Gastroesophageal sphincter (tissue), 4 donors: Measurements from ENCODE around the gene PARPBP. TPM values are rescaled to one million over a fixed set of nuclear protein-coding genes. Genes with fewer than 3 reads are reported as not detected.

Experiments
- ATAC-seq: fragments of 150-250 bp; one replicate; pipeline ENCODE4 v1.9.1; 2016; ENCODE audit warnings: mild to moderate bottlenecking, moderate library complexity
- H3K27ac ChIP-seq, 4 donors: fragments of 200-600 bp; sonication (generic) in 3 of 4; 1 replicate in 3 of 4; 2 replicates in 1 of 4; pipeline ENCODE4 v1.5.1; 2016 to 2019
- H3K27me3 ChIP-seq: fragments of 200-600 bp; sonication (generic); one replicate; pipeline ENCODE4 v1.5.1; 2019
- H3K36me3 ChIP-seq, 2 donors: fragments of 200-600 bp; sonication (generic); one replicate each; pipeline ENCODE4 v1.5.1; 2019; ENCODE audit warnings: control low read depth in 1 of 2
- H3K4me1 ChIP-seq, 3 donors: fragments of 200-600 bp; sonication (generic); 1 replicate in 2 of 3; 2 replicates in 1 of 3; pipeline ENCODE4 v1.5.1; 2016 to 2019; ENCODE audit warnings: control low read depth in 2 of 3
- H3K4me3 ChIP-seq, 2 donors: fragments of 200-600 bp; sonication (generic); one replicate each; pipeline ENCODE4 v1.5.1; 2019; ENCODE audit warnings: mild to moderate bottlenecking in 1 of 2, moderate library complexity in 1 of 2
- H3K9me3 ChIP-seq, 3 donors: fragments of 200-600 bp; sonication (generic); one replicate each; pipeline ENCODE4 v1.5.1; 2017 to 2019; ENCODE audit warnings: control low read depth in 2 of 3
- EP300 ChIP-seq: sonication (generic); formaldehyde crosslinking; IDR thresholded peaks from one replicate; pipeline ENCODE4 v1.6.1; 2017; ENCODE audit warnings: antibody characterized with exemption, mild to moderate bottlenecking
- POLR2A ChIP-seq, 2 donors: fragments of 450-650 bp; IDR thresholded peaks; one replicate each; pipeline ENCODE4 v1.6.1; 2017; ENCODE audit warnings: antibody characterized with exemption in 2 of 2, mild to moderate bottlenecking in 2 of 2, moderate library complexity in 1 of 2
- POLR2AphosphoS5 ChIP-seq: sonication (generic); formaldehyde crosslinking; IDR thresholded peaks from one replicate; pipeline ENCODE4 v1.6.1; 2017; ENCODE audit warnings: antibody characterized with exemption
- WGBS, 2 donors: methylation state at CpG; one replicate each; pipeline ENCODE4 v1.1.5; 2018; ENCODE audit warnings: low coverage in 1 of 2; 5-methylcytosine and 5-hydroxymethylcytosine counted together
- total RNA-seq, 4 donors: library from RNA; depleted of rRNA; stranded (reverse); fragments of >200 nt; gene quantifications; one replicate each; pipeline ENCODE4 v1.1.0, GENCODE V29; 2016
- TF ChIP-seq, protein P1 (sequence below), 4 experiments: fragments of 200-600 bp in 2 of 4; fragments of 450-650 bp in 2 of 4; sonication (generic) in 1 of 4; IDR thresholded peaks; one replicate each; pipeline ENCODE4 v1.5.1; 2017 to 2019; ENCODE audit warnings: antibody characterized with exemption in 4 of 4, mild to moderate bottlenecking in 2 of 4, moderate library complexity in 2 of 4

Gene PARPBP
- total RNA-seq, 4 donors from 2014 or later, result 0.93 to 1.4 (median 1.2) TPM

DNA sequence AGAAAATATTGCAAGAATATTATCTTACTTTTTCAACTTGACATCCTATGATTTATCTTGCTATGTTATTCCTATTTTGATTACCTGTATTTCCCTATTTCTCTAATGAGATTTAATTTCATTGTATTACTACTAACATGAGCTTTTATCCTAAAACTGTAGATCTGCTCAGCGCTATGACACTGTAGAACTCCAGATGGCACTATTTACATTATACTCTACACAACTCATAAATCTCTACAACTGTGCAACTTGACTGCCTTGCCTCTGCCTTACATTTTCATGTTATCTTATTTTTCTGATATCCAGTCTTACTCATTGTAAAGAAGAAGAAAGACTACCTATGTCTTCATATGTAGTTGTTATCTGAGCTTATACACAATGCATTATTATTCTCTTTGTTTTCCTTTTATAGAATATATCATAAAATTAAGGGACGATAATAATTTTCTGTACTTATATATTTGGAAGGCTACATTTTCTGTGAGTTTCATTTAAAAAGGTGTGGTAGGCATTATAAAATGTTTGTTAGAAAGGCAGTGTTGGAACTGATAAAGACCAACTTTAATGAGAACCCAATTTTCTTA is 24.2 kb upstream of the PARPBP start:
- H3K27ac ChIP-seq, result no peak overlapping the region
- H3K9me3 ChIP-seq, result no peaks in the 10 kb centered on the region
- no peaks in the 10 kb centered on the region for H3K4me1 ChIP-seq
- 57 to 61% methylated on average over 2 of the region's 2 CpGs for WGBS, 2 donors
- H3K36me3 ChIP-seq, result peaks cover 0 to 40% of the 10 kb centered on the region in 2 donors
- H3K27me3 ChIP-seq, result no peaks in the 10 kb centered on the region
- TF ChIP-seq, protein P1, sequence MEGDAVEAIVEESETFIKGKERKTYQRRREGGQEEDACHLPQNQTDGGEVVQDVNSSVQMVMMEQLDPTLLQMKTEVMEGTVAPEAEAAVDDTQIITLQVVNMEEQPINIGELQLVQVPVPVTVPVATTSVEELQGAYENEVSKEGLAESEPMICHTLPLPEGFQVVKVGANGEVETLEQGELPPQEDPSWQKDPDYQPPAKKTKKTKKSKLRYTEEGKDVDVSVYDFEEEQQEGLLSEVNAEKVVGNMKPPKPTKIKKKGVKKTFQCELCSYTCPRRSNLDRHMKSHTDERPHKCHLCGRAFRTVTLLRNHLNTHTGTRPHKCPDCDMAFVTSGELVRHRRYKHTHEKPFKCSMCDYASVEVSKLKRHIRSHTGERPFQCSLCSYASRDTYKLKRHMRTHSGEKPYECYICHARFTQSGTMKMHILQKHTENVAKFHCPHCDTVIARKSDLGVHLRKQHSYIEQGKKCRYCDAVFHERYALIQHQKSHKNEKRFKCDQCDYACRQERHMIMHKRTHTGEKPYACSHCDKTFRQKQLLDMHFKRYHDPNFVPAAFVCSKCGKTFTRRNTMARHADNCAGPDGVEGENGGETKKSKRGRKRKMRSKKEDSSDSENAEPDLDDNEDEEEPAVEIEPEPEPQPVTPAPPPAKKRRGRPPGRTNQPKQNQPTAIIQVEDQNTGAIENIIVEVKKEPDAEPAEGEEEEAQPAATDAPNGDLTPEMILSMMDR (IDR thresholded peaks at IDR 0.05), result peak in 1 of 4 experiments; percentile 30
- no peak for TF ChIP-seq POLR2A (IDR thresholded peaks at IDR 0.05)
- no peak overlapping the region for H3K4me3 ChIP-seq
- ATAC-seq, result no peak

DNA sequence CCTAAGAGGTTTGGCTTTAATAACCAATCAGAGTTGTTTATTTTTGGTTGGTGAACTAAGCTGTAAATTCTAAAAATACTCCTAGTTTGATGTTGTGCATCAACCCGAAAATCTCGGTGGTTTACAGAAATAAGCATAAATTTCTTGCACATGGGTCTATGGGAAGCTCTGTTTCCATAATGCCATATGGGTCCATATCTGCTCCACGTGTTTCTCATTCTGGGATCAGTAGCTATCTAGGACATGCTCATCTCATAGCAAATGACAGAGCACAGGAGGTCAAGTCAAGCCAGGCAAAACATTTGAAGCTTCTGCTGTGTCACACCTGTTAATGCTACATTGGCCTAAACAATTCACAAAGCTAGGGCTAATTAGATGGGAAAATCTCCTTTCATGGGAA is 23.1 kb upstream of the PARPBP start:
- peaks cover 0 to 40% of the 10 kb centered on the region in 2 donors for H3K36me3 ChIP-seq
- 82 to 91% methylated on average over 3 of the region's 3 CpGs for WGBS, 2 donors
- no peaks in the 10 kb centered on the region for H3K9me3 ChIP-seq
- ATAC-seq, result no peak
- H3K27me3 ChIP-seq, result no peaks in the 10 kb centered on the region
- no peak overlapping the region for H3K4me3 ChIP-seq
- TF ChIP-seq, protein P1 (IDR thresholded peaks at IDR 0.05), result no peak
- H3K27ac ChIP-seq, result no peak overlapping the region
- no peaks in the 10 kb centered on the region for H3K4me1 ChIP-seq

- H3K27me3 ChIP-seq, result no peaks in the 10 kb centered on the region
- H3K4me3 ChIP-seq, result no peak overlapping the region
- no peak for ATAC-seq
- H3K36me3 ChIP-seq, result peaks cover 0 to 81% of the 10 kb centered on the region in 2 donors
- no peaks in the 10 kb centered on the region for H3K4me1 ChIP-seq
- no peak overlapping the region for H3K27ac ChIP-seq
- no peaks in the 10 kb centered on the region for H3K9me3 ChIP-seq
- WGBS, 2 donors, result 96 to 100% methylated on average over 1 to 2 of the region's 3 CpGs
- TF ChIP-seq EP300 (no peak), POLR2A (IDR thresholded peaks at IDR 0.05) (no peak), POLR2AphosphoS5 (no peak)
Measured at GRCh38 chr12:102106905-102107304, 13.1 kb upstream of the PARPBP start.

GRCh38 chr12:102107970-102108369 is 12.0 kb upstream of the PARPBP start:
- H3K36me3 ChIP-seq, result peaks cover 0 to 83% of the 10 kb centered on the region in 2 donors
- no peaks in the 10 kb centered on the region for H3K4me1 ChIP-seq
- H3K9me3 ChIP-seq, result no peaks in the 10 kb centered on the region
- TF ChIP-seq, protein P1 (IDR thresholded peaks at IDR 0.05), result no peak
- no peak for TF ChIP-seq EP300
- no peak for TF ChIP-seq POLR2A (IDR thresholded peaks at IDR 0.05)
- no peak for TF ChIP-seq POLR2AphosphoS5
- no peak overlapping the region for H3K4me3 ChIP-seq
- no peak for ATAC-seq
- H3K27me3 ChIP-seq, result no peaks in the 10 kb centered on the region
- H3K27ac ChIP-seq, result no peak overlapping the region
- WGBS, 2 donors, result 83% methylated on average over 1 of the region's 1 CpG

DNA sequence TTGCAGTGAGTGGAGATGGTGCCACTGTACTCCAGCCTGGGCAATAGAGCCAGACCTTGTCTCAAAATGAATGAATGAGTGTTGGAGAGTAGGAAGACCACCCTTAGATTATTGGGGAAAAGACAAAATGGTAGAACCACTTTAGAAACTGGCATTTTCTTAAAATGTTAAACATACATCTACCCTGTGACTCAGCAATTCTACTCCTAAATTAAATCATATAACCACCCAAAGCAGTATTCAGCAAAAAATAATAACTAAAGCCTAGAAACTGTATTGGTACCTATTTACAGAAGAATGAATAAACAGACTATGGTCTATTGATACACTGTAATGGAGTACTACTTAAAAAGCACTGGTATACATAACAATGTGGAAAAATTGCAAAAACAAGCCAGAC is 9.2 kb upstream of the PARPBP start:
- H3K27me3 ChIP-seq, result no peaks in the 10 kb centered on the region
- no peaks in the 10 kb centered on the region for H3K9me3 ChIP-seq
- TF ChIP-seq EP300 (no peak), POLR2AphosphoS5 (no peak), POLR2A (IDR thresholded peaks at IDR 0.05) (no peak)
- TF ChIP-seq, protein P1 (IDR thresholded peaks at IDR 0.05), result no peak
- H3K4me1 ChIP-seq, result no peaks in the 10 kb centered on the region
- no peak overlapping the region for H3K27ac ChIP-seq
- ATAC-seq, result no peak
- H3K4me3 ChIP-seq, result no peak overlapping the region
- peaks cover 0 to 70% of the 10 kb centered on the region in 2 donors for H3K36me3 ChIP-seq
